Measurements from ENCODE around the gene UBR1. TPM values are rescaled to one million over a fixed set of nuclear protein-coding genes. Genes with fewer than 3 reads are reported as not detected.

Gene UBR1
- total RNA-seq, 2 experiments from 2014 or later, result 19.8 to 33.5 TPM

GRCh38 chr15:43105077-43105736, 631 bp downstream of the UBR1 start:
- no peaks in the 10 kb centered on the region for H3K9me2 ChIP-seq (ENCODE audit: insufficient read depth, low read length)
- H3K27ac ChIP-seq (ENCODE audit: low read depth, low read length, poor library complexity, severe bottlenecking), result peak overlapping the region; percentile 66
- no peaks in the 10 kb centered on the region for H3K9me3 ChIP-seq (ENCODE audit: low read length)
- no peak for TF ChIP-seq EZH2phosphoT487 (IDR thresholded peaks at IDR 0.05; ENCODE audit: borderline replicate concordance, low read depth, low read length)
- TF ChIP-seq CTCF (conservative IDR thresholded peaks at IDR 0.05; ENCODE audit: low read length), result 0 out of 2 replicates have a peak, but pooled peaks have one; percentile 12
- intact Hi-C loops (cut with micrococcal nuclease; ENCODE audit: unreplicated experiment), result no loop called here
- H4K20me1 ChIP-seq (ENCODE audit: insufficient read depth, low read length), result no peaks in the 10 kb centered on the region
- peak overlapping the region; percentile 95 for H2AFZ ChIP-seq (ENCODE audit: low read length)
- ChIA-PET CTCF (ENCODE audit: unreplicated experiment) (no interaction called here), POLR2A (interaction anchor here (0.7 kb wide), 1 partner anchor 123 kb away, joined by 3 read pairs; no protein-coding TSS in a partner anchor)
- peak overlapping the region; percentile 84 for H3K4me2 ChIP-seq (ENCODE audit: low read length)
- H3K4me3 ChIP-seq (ENCODE audit: low read depth, low read length, poor library complexity, severe bottlenecking), result peak overlapping the region; percentile 91
- peak; percentile 63 for DNase-seq (ENCODE audit: low spot score)
- H3K4me1 ChIP-seq (ENCODE audit: insufficient read depth, low read length, poor library complexity, severe bottlenecking), result peaks cover 20% of the 10 kb centered on the region
- H3K79me2 ChIP-seq (ENCODE audit: insufficient read depth, low read depth, low read length), result peaks cover 53% of the 10 kb centered on the region
- BruUV-seq (replicated peaks), result TSS peak; percentile 84
- peaks cover 40% of the 10 kb centered on the region for H3K36me3 ChIP-seq (ENCODE audit: insufficient read depth, low read length)

GRCh38 chr15:43104426-43104825, 1.4 kb downstream of the UBR1 start:
- ChIA-PET POLR2A (interaction anchor here (0.9 kb wide), 1 partner anchor 32 kb away, joined by 3 read pairs; no protein-coding TSS in a partner anchor), CTCF (ENCODE audit: unreplicated experiment) (no interaction called here)
- BruUV-seq (replicated peaks), result no TSS peak
- 0 out of 2 replicates have a peak, but pooled peaks cover 3% of the 10 kb centered on the region for H4K20me1 ChIP-seq (ENCODE audit: insufficient read depth, low read length)
- H3K27ac ChIP-seq (ENCODE audit: low read depth, low read length, poor library complexity, severe bottlenecking), result no peak overlapping the region
- no peak for DNase-seq (ENCODE audit: low spot score)
- no peaks in the 10 kb centered on the region for H3K9me2 ChIP-seq (ENCODE audit: insufficient read depth, low read length)
- intact Hi-C loops (cut with micrococcal nuclease; ENCODE audit: unreplicated experiment), result no loop called here
- TF ChIP-seq CTCF (conservative IDR thresholded peaks at IDR 0.05; ENCODE audit: low read length) (no peak), EZH2phosphoT487 (IDR thresholded peaks at IDR 0.05; ENCODE audit: borderline replicate concordance, low read depth, low read length) (no peak)
- H3K4me1 ChIP-seq (ENCODE audit: insufficient read depth, low read length, poor library complexity, severe bottlenecking), result peaks cover 20% of the 10 kb centered on the region
- peaks cover 57% of the 10 kb centered on the region for H3K79me2 ChIP-seq (ENCODE audit: insufficient read depth, low read depth, low read length)
- no peaks in the 10 kb centered on the region for H3K9me3 ChIP-seq (ENCODE audit: low read length)
- H3K4me3 ChIP-seq (ENCODE audit: low read depth, low read length, poor library complexity, severe bottlenecking), result peak overlapping the region; percentile 91
- H3K4me2 ChIP-seq (ENCODE audit: low read length), result peak overlapping the region; percentile 84
- peaks cover 47% of the 10 kb centered on the region for H3K36me3 ChIP-seq (ENCODE audit: insufficient read depth, low read length)
- H2AFZ ChIP-seq (ENCODE audit: low read length), result no peak overlapping the region

- H3K36me3 ChIP-seq (ENCODE audit: insufficient read depth, low read length), result peaks cover 52% of the 10 kb centered on the region
- POLR2A ChIA-PET, result interaction anchor here (0.6 to 1.1 kb wide), 3 partner anchors 8 to 143 kb away, joined by 3 to 5 read pairs (median 4); no protein-coding TSS in a partner anchor
- H2AFZ ChIP-seq (ENCODE audit: low read length), result no peak overlapping the region
- DNase-seq (ENCODE audit: low spot score), result no peak
- H3K4me3 ChIP-seq (ENCODE audit: low read depth, low read length, poor library complexity, severe bottlenecking), result peak overlapping the region; percentile 91
- H4K20me1 ChIP-seq (ENCODE audit: insufficient read depth, low read length), result 0 out of 2 replicates have a peak, but pooled peaks cover 5% of the 10 kb centered on the region
- no peaks in the 10 kb centered on the region for H3K9me2 ChIP-seq (ENCODE audit: insufficient read depth, low read length)
- TF ChIP-seq CTCF (conservative IDR thresholded peaks at IDR 0.05; ENCODE audit: low read length), result no peak
- TF ChIP-seq EZH2phosphoT487 (IDR thresholded peaks at IDR 0.05; ENCODE audit: borderline replicate concordance, low read depth, low read length), result no peak
- H3K4me2 ChIP-seq (ENCODE audit: low read length), result peak overlapping the region; percentile 84
- H3K4me1 ChIP-seq (ENCODE audit: insufficient read depth, low read length, poor library complexity, severe bottlenecking), result peaks cover 20% of the 10 kb centered on the region
- peaks cover 61% of the 10 kb centered on the region for H3K79me2 ChIP-seq (ENCODE audit: insufficient read depth, low read depth, low read length)
- intact Hi-C loops (cut with micrococcal nuclease; ENCODE audit: unreplicated experiment), result no loop called here
- no TSS peak for BruUV-seq (replicated peaks)
- no peaks in the 10 kb centered on the region for H3K9me3 ChIP-seq (ENCODE audit: low read length)
- H3K27ac ChIP-seq (ENCODE audit: low read depth, low read length, poor library complexity, severe bottlenecking), result no peak overlapping the region
- CTCF ChIA-PET (ENCODE audit: unreplicated experiment), result no interaction called here
Observed at GRCh38 chr15:43103907-43104306, 1.9 kb downstream of the UBR1 start.

Data from OCI-LY7 (cell line).